H1 (cell line): ENCODE data around the gene WNT11. TPM values are rescaled to one million over a fixed set of nuclear protein-coding genes. Genes with fewer than 3 reads are reported as not detected.

Experiments used
- CTCF ChIA-PET: fragments of 300-600 bp; sonication (Branson Sonifier 250); formaldehyde crosslinking; loops from one replicate; lab custom pipeline; 2021; ENCODE audit not compliant: partially characterized antibody; lab: Charles Lee
- POLR2A ChIA-PET: fragments of 300-600 bp; sonication (Branson Sonifier 250); formaldehyde crosslinking; loops from one replicate; lab custom pipeline; 2021; ENCODE audit warnings: inconsistent platforms; ENCODE audit not compliant: partially characterized antibody; lab: Charles Lee
- DNase-seq, 2 experiments: peaks; one replicate each; pipeline versions ENCODE4 v3.0.0 to v3.0.0-alpha.2; 2010 to 2022; ENCODE audit warnings: low spot score in 2 of 2, low read depth in 1 of 2, mixed read lengths in 1 of 2
- FAIRE-seq: peaks from 2 replicates; lab custom pipeline; 2011; peaks lifted over from hg19 to GRCh38; lab: Jason Lieb, UNC
- H2AFZ ChIP-seq: 2 replicates; pipeline ENCODE4 v1.8.1; 2012; ENCODE audit warnings: low read length, inconsistent platforms
- H2AK5ac ChIP-seq: 2 replicates; pipeline ENCODE4 v1.6.1; 2013; ENCODE audit warnings: low read depth, low read length
- H2BK120ac ChIP-seq: replicated peaks from 2 replicates; pipeline ENCODE3; 2013; ENCODE audit warnings: low read depth, low read length, inconsistent platforms
- H2BK12ac ChIP-seq: 2 replicates; pipeline ENCODE4 v1.6.1; 2013; ENCODE audit warnings: low read depth, low read length
- H2BK15ac ChIP-seq: 2 replicates; pipeline ENCODE4 v1.6.1; 2013; ENCODE audit warnings: low read length
- H2BK20ac ChIP-seq: 2 replicates; pipeline ENCODE4 v1.6.1; 2013; ENCODE audit warnings: low read length
- H2BK5ac ChIP-seq: 2 replicates; pipeline ENCODE4 v1.6.1; 2013; ENCODE audit warnings: low read depth, low read length
- H3K14ac ChIP-seq: 2 replicates; pipeline ENCODE4 v1.6.1; 2013; ENCODE audit warnings: inconsistent platforms; ENCODE audit not compliant: insufficient read length
- H3K18ac ChIP-seq: 2 replicates; pipeline ENCODE4 v1.6.1; 2013; ENCODE audit warnings: low read length; ENCODE audit errors: extremely low read depth
- H3K23ac ChIP-seq: 2 replicates; pipeline ENCODE4 v1.6.1; 2013; ENCODE audit warnings: inconsistent platforms; ENCODE audit not compliant: insufficient read length
- H3K23me2 ChIP-seq: 2 replicates; pipeline ENCODE4 v1.6.1; 2013; ENCODE audit warnings: low read depth, low read length
- H3K27ac ChIP-seq: 2 replicates; pipeline ENCODE4 v1.6.1; 2011; ENCODE audit warnings: low read depth, low read length, inconsistent platforms
- H3K27me3 ChIP-seq, 4 experiments: replicated peaks in 1 of 4; 1 replicate in 1 of 4; 2 replicates in 3 of 4; pipeline versions ENCODE4 v1.6.1 to v1.8.1; 2011 to 2013; ENCODE audit warnings: low read length in 3 of 4, mild to moderate bottlenecking in 3 of 4, inconsistent platforms in 2 of 4, mixed read lengths in 2 of 4, moderate library complexity in 1 of 4; ENCODE audit not compliant: control insufficient read depth in 3 of 4, insufficient read depth in 3 of 4; ENCODE audit errors: extremely low read depth in 1 of 4
- H3K36me3 ChIP-seq, 4 experiments: 2 replicates each; pipeline versions ENCODE4 v1.6.1 to v1.8.1; 2011 to 2013; ENCODE audit warnings: mild to moderate bottlenecking in 4 of 4, low read length in 3 of 4, moderate library complexity in 2 of 4, control low read depth in 1 of 4, inconsistent platforms in 1 of 4; ENCODE audit not compliant: insufficient read depth in 4 of 4, control insufficient read depth in 2 of 4
- H3K4ac ChIP-seq: replicated peaks from 2 replicates; pipeline ENCODE3; 2013; ENCODE audit warnings: low read length, low read depth, mixed read lengths, inconsistent platforms; ENCODE audit not compliant: insufficient read length
- H3K4me1 ChIP-seq, 4 experiments: replicated peaks in 1 of 4; 1 replicate in 1 of 4; 2 replicates in 3 of 4; pipeline versions ENCODE4 v1.6.1 to v1.8.1; 2011 to 2013; ENCODE audit warnings: low read length in 3 of 4, inconsistent platforms in 2 of 4, mixed read lengths in 1 of 4; ENCODE audit not compliant: insufficient read depth in 4 of 4, control insufficient read depth in 3 of 4
- H3K4me2 ChIP-seq, 2 experiments: 2 replicates each; pipeline versions ENCODE4 v1.6.1 to v1.8.1; 2011 to 2013; ENCODE audit warnings: low read depth in 2 of 2, low read length in 2 of 2, control low read depth in 1 of 2, inconsistent platforms in 1 of 2, mild to moderate bottlenecking in 1 of 2; ENCODE audit not compliant: insufficient read depth in 1 of 2
- H3K4me3 ChIP-seq, 4 experiments: fragments of 200-600, 300-600 bp in 1 of 4; sonication (generic), shearing (Covaris generic), sonication (Bioruptor Twin) in 1 of 4; 2 replicates each; pipeline versions ENCODE4 v1.5.1 to v1.8.1; 2011 to 2016; ENCODE audit warnings: low read length in 4 of 4, low read depth in 3 of 4, control low read depth in 2 of 4, inconsistent platforms in 2 of 4, mild to moderate bottlenecking in 2 of 4, mixed read lengths in 1 of 4, moderate library complexity in 1 of 4; ENCODE audit not compliant: insufficient read depth in 2 of 4; ENCODE audit errors: extremely low read depth in 1 of 4
- H3K56ac ChIP-seq: replicated peaks from 2 replicates; pipeline ENCODE3; 2013; ENCODE audit warnings: low read depth, mild to moderate bottlenecking, mixed read lengths, low read length, inconsistent platforms; ENCODE audit not compliant: insufficient read length
- H3K79me1 ChIP-seq: 2 replicates; pipeline ENCODE4 v1.6.1; 2013; ENCODE audit warnings: low read depth, low read length, control low read depth
- H3K79me2 ChIP-seq, 2 experiments: 2 replicates each; pipeline versions ENCODE4 v1.6.1 to v1.8.1; 2012 to 2013; ENCODE audit warnings: low read length in 2 of 2, mild to moderate bottlenecking in 2 of 2, inconsistent platforms in 1 of 2; ENCODE audit not compliant: insufficient read depth in 2 of 2, control insufficient read depth in 1 of 2
- H3K9ac ChIP-seq, 4 experiments: replicated peaks in 1 of 4; 1 replicate in 1 of 4; 2 replicates in 3 of 4; pipeline versions ENCODE4 v1.6.1 to v1.8.1; 2011 to 2013; ENCODE audit warnings: low read depth in 3 of 4, low read length in 3 of 4, control low read depth in 2 of 4, mild to moderate bottlenecking in 2 of 4, moderate library complexity in 2 of 4, inconsistent platforms in 1 of 4; ENCODE audit errors: extremely low read depth in 1 of 4
- H3K9me3 ChIP-seq, 2 experiments: 2 replicates each; pipeline versions ENCODE4 v1.6.1 to v1.8.1; 2012 to 2013; ENCODE audit warnings: mild to moderate bottlenecking in 2 of 2, moderate library complexity in 2 of 2, control low read depth in 1 of 2, inconsistent platforms in 1 of 2, low read depth in 1 of 2, low read length in 1 of 2, mixed read lengths in 1 of 2; ENCODE audit not compliant: insufficient read depth in 2 of 2
- H4K20me1 ChIP-seq, 2 experiments: replicated peaks in 1 of 2; 2 replicates each; pipeline versions ENCODE3 to v1.8.1; 2011 to 2013; ENCODE audit warnings: inconsistent platforms in 2 of 2, low read length in 2 of 2, mild to moderate bottlenecking in 1 of 2; ENCODE audit not compliant: insufficient read depth in 2 of 2, control insufficient read depth in 1 of 2
- H4K5ac ChIP-seq: 2 replicates; pipeline ENCODE4 v1.6.1; 2013; ENCODE audit warnings: low read length, low read depth, mixed read lengths, inconsistent platforms; ENCODE audit not compliant: insufficient read length
- H4K8ac ChIP-seq: 2 replicates; pipeline ENCODE4 v1.8.0; 2013; ENCODE audit warnings: mild to moderate bottlenecking, moderate library complexity, low read length, inconsistent platforms; ENCODE audit not compliant: insufficient read depth; ENCODE audit errors: extremely low read depth
- H4K91ac ChIP-seq: replicated peaks from 2 replicates; pipeline ENCODE3; 2013; ENCODE audit warnings: low read length, mixed read lengths, inconsistent platforms; ENCODE audit not compliant: insufficient read length
- EZH2 ChIP-seq: fragments of 200-600 bp; sonication (generic); IDR thresholded peaks from 2 replicates; pipeline ENCODE4 v1.7.1; 2012; ENCODE audit warnings: low read depth, mild to moderate bottlenecking, moderate library complexity, low read length, inconsistent platforms; ENCODE audit not compliant: severe bottlenecking
- MAX ChIP-seq: IDR thresholded peaks from 2 replicates; pipeline ENCODE4 v1.6.1; 2012; ENCODE audit warnings: inconsistent platforms
- RNF2 ChIP-seq: fragments of 200-900, 300-1000 bp; sonication (generic); IDR thresholded peaks from 2 replicates; pipeline ENCODE4 v1.7.1; 2016; ENCODE audit warnings: borderline replicate concordance, low read depth, mild to moderate bottlenecking, antibody characterized with exemption, low read length; ENCODE audit not compliant: poor library complexity, severe bottlenecking; ENCODE audit errors: missing control alignments
- WGBS, 2 experiments: shearing (Covaris generic) in 1 of 2; methylation state at CpG; one replicate each; pipeline versions ENCODE4 v1.1.6 to v1.1.7; 2013 to 2015; ENCODE audit warnings: low lambda C conversion rate in 2 of 2, mixed read lengths in 2 of 2, inconsistent platforms in 1 of 2, low coverage in 1 of 2, missing lambda C conversion rate in 1 of 2; ENCODE audit not compliant: insufficient replicate concordance in 2 of 2, insufficient coverage in 1 of 2, insufficient read length in 1 of 2; ENCODE audit errors: extremely low coverage in 1 of 2, missing lambda C conversion rate in 1 of 2; 5-methylcytosine and 5-hydroxymethylcytosine counted together
- polyA plus RNA-seq, 7 experiments: library from polyadenylated mRNA; depleted of rRNA in 3 of 7; stranded (reverse) in 5 of 7; unstranded in 2 of 7; fragments of >200 nt in 5 of 7; fragments of 200-250 nt in 2 of 7; gene quantifications; 1 replicate in 5 of 7; 2 replicates in 1 of 7; 4 replicates in 1 of 7; pipeline versions ENCODE4 v1.2.1 to v1.2.3, GENCODE V29; 2011 to 2013; ENCODE audit warnings: missing spikeins in 2 of 7, mixed read lengths in 2 of 7
- total RNA-seq: library from RNA; stranded (reverse); fragmentation: NEBNext Ultra II Directional; extraction: Animal tissue kit (Norgen Biotek cat#: 25700); gene quantifications from 2 replicates; pipeline ENCODE4 v1.2.1, GENCODE V29; 2021

The WNT11 gene
- total and polyA plus RNA-seq, 2 of the 8 experiments (the other 6 are each of a cell fraction or from before 2014, with no cell fraction given), result 0.11 to 0.45 TPM

GRCh38 chr11:76206077-76206326 is 300 bp downstream of the WNT11 start:
- Histone ChIP-seq H3K18ac (no peak overlapping the region), H4K91ac (no peak overlapping the region), H2BK5ac (no peak overlapping the region), H3K9me3 (no peaks in the 10 kb centered on the region; a peak in 1 of 4 replicates), H2AK5ac (no peak overlapping the region), H3K4me1 (peaks cover 2 to 27% (median 16%) of the 10 kb centered on the region in 4 experiments), H3K27me3 (peaks cover 64 to 76% (median 70%) of the 10 kb centered on the region in 4 experiments), H2BK20ac (no peak overlapping the region), H3K56ac (no peak overlapping the region), H4K20me1 (peaks cover 3 to 8% of the 10 kb centered on the region in 2 experiments), H3K4me3 (peak overlapping the region; percentile 26 to 62 (median 42)), H3K23me2 (peaks cover 32% of the 10 kb centered on the region; the same call in 1 of the 2 replicates), H3K9ac (no peak overlapping the region), H2BK15ac (no peak overlapping the region), H3K4me2 (peak overlapping the region; percentile 75 to 91), H2BK120ac (no peak overlapping the region), H3K27ac (no peak overlapping the region), H3K23ac (no peak overlapping the region), H3K14ac (no peak overlapping the region), H3K4ac (no peak overlapping the region), H2BK12ac (peak overlapping the region; percentile 50; the same call in 1 of the 2 replicates), H2AFZ (no peak overlapping the region), H4K8ac (peak overlapping the region; percentile 79; the same call in 1 of the 2 replicates), H3K79me2 (no peaks in the 10 kb centered on the region), H4K5ac (no peak overlapping the region), H3K36me3 (peaks cover 0 to 9% (median 0%) of the 10 kb centered on the region in 4 experiments; a peak in 1 of 8 replicates), H3K79me1 (no peaks in the 10 kb centered on the region)
- DNase-seq (no peak), FAIRE-seq (no peak)
- ChIA-PET CTCF (interaction anchor here (5.1 to 9.1 kb wide), 3 partner anchors 12 to 115 kb away, joined by 38 to 252 read pairs (median 83); no protein-coding TSS in a partner anchor), POLR2A (interaction anchor here (7.2 kb wide), 1 partner anchor 30 kb away, joined by 39 read pairs; no protein-coding TSS in a partner anchor)
- WGBS, 2 experiments, result 5% methylated on average over 15 of the region's 18 CpGs; no CpG with 5 or more reads in 1 of the 2 experiments
- TF ChIP-seq RNF2 (peak; percentile 48), EZH2 (peak; percentile 87), MAX (no peak)
